Measurements from ENCODE around the gene KDM4B. TPM values are rescaled to one million over a fixed set of nuclear protein-coding genes. Genes with fewer than 3 reads are reported as not detected.

The KDM4B gene
- total RNA-seq, 1 experiment from 2014 or later = 43.7 TPM

DNA sequence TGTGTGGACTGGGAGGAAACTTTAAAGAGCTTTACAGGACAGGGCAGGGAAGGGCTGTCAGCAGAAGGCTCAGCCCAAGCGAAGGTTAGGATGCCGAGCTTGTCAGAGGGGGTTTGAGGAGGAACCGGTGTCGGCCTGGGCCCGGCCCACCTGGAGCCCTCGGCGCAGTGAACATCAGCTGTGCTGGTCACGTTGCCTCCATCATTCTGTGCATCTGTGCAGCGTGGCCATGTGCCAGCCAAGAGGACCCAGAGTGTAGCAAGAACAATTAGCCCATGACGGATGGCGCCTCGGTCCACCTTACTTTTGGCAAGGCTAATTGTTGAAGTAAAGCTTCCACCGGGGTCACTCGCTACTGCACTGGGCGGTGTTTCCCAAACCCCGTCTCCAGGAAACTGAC, 210.3 kb downstream of the KDM4B start:
- Histone ChIP-seq H3K9ac (ENCODE audit: extremely low read depth, insufficient read length, low read length) (no peak overlapping the region), H3K79me2 (ENCODE audit: insufficient read depth, low read length) (no peaks in the 10 kb centered on the region), H3K23me2 (ENCODE audit: insufficient read length, low read depth, low read length, poor library complexity, severe bottlenecking) (no peaks in the 10 kb centered on the region), H2BK15ac (ENCODE audit: low read depth, low read length) (no peak overlapping the region), H2AK5ac (ENCODE audit: insufficient read length, low read length) (no peak overlapping the region), H2BK20ac (ENCODE audit: low read depth, low read length, poor library complexity, severe bottlenecking) (no peak overlapping the region), H4K8ac (replicated peaks; ENCODE audit: insufficient read length, low read depth, low read length) (no peak overlapping the region), H3K27ac (ENCODE audit: insufficient read length, low read depth, low read length) (no peak overlapping the region), H3K9me3 (ENCODE audit: control insufficient read depth, low read depth, low read length) (no peaks in the 10 kb centered on the region), H3K23ac (ENCODE audit: insufficient read length, low read depth, low read length) (no peak overlapping the region), H2BK12ac (ENCODE audit: insufficient read length, low read depth, low read length) (no peak overlapping the region), H3K18ac (ENCODE audit: insufficient read length, low read depth, low read length) (no peak overlapping the region), H3K4me2 (ENCODE audit: insufficient read depth, insufficient read length, low read length) (no peak overlapping the region), H3K4ac (ENCODE audit: low read depth, low read length) (no peak overlapping the region), H3K27me3 (ENCODE audit: insufficient read depth, low read length) (no peaks in the 10 kb centered on the region), H2BK5ac (ENCODE audit: insufficient read length, low read length) (no peak overlapping the region), H3T11ph (ENCODE audit: low read length) (no peak overlapping the region), H3K4me1 (ENCODE audit: insufficient read depth, low read length) (no peaks in the 10 kb centered on the region), H3K56ac (ENCODE audit: insufficient read length, low read depth, low read length) (no peak overlapping the region), H4K5ac (ENCODE audit: insufficient read length, low read depth, low read length) (no peak overlapping the region), H4K20me1 (ENCODE audit: control insufficient read depth, insufficient read depth, insufficient read length) (no peaks in the 10 kb centered on the region), H3K79me1 (ENCODE audit: insufficient read depth, low read depth, low read length, poor library complexity, severe bottlenecking) (no peaks in the 10 kb centered on the region), H3K14ac (ENCODE audit: insufficient read depth, low read length) (no peak overlapping the region), H4K91ac (ENCODE audit: insufficient read length, low read depth, low read length) (no peak overlapping the region), H2AFZ (ENCODE audit: low read length) (no peak overlapping the region), H2BK120ac (ENCODE audit: low read depth, low read length, poor library complexity, severe bottlenecking) (no peak overlapping the region)
- Mint-ChIP-seq H3K36me3 (ENCODE audit: insufficient read depth in 1 of 3, low read depth in 3 of 3) (no peaks in the 10 kb centered on the region), H3K27ac (peak overlapping the region in 1 of 3 experiments; percentile 65; a peak in 1 of 7 replicates), H3K9me3 (no peaks in the 10 kb centered on the region), H3K4me1 (peaks cover 0 to 8% of the 10 kb centered on the region in 2 experiments; a peak in 1 of 4 replicates), H3K27me3 (ENCODE audit: low read depth) (peaks cover 20% of the 10 kb centered on the region), H3K4me3 (no peak overlapping the region)
- TF ChIP-seq, protein P1, sequence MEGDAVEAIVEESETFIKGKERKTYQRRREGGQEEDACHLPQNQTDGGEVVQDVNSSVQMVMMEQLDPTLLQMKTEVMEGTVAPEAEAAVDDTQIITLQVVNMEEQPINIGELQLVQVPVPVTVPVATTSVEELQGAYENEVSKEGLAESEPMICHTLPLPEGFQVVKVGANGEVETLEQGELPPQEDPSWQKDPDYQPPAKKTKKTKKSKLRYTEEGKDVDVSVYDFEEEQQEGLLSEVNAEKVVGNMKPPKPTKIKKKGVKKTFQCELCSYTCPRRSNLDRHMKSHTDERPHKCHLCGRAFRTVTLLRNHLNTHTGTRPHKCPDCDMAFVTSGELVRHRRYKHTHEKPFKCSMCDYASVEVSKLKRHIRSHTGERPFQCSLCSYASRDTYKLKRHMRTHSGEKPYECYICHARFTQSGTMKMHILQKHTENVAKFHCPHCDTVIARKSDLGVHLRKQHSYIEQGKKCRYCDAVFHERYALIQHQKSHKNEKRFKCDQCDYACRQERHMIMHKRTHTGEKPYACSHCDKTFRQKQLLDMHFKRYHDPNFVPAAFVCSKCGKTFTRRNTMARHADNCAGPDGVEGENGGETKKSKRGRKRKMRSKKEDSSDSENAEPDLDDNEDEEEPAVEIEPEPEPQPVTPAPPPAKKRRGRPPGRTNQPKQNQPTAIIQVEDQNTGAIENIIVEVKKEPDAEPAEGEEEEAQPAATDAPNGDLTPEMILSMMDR (conservative IDR thresholded peaks at IDR 0.05) = no peak
- WGBS (ENCODE audit: extremely low coverage, insufficient read length, low lambda C conversion rate) = no CpG with 5 or more reads among the region's 16 CpGs
- DNase-seq = no peak
